Measurements from ENCODE around the gene UBD.

- TF ChIP-seq ZNF274 (IDR thresholded peaks at IDR 0.05; ENCODE audit: low read length) (no peak), ZNF274 (tag by site-specific recombination; IDR thresholded peaks at IDR 0.05; ENCODE audit: borderline replicate concordance) (no peak), ZBTB8A (tag by site-specific recombination; IDR thresholded peaks at IDR 0.05) (no peak)
These were observed 39.3 kb downstream of the UBD start for GRCh38 chr6:29520232-29520631.

Measured in HEK293 (cell line).